HepG2 (cell line): ENCODE results near the gene GLIS2. TPM values are rescaled to one million over a fixed set of nuclear protein-coding genes. Genes with fewer than 3 reads are reported as not detected.

Source experiments
- NCOA2 ChIP-seq: sonication (generic); formaldehyde crosslinking; IDR thresholded peaks from 2 replicates; pipeline ENCODE4 v1.8.0; 2022; ENCODE audit warnings: inconsistent platforms
- polyA plus RNA-seq, 8 experiments: library from polyadenylated mRNA; depleted of rRNA in 3 of 8; stranded (reverse) in 7 of 8; unstranded in 1 of 8; fragments of >200 nt; fragmentation: Illumina TruSeq in 4 of 8; extraction: Trizol in 4 of 8; gene quantifications; 2 replicates each; pipeline versions ENCODE4 v1.2.1 to v1.2.3, GENCODE V29; 2011 to 2016; ENCODE audit warnings: low read depth in 4 of 8, missing spikeins in 1 of 8, mixed read lengths in 1 of 8; ENCODE audit not compliant: insufficient read depth in 1 of 8
- total RNA-seq, 5 experiments: library from RNA; depleted of rRNA; stranded (reverse); fragments of >200 nt; fragmentation: Illumina TruSeq; extraction: Trizol; gene quantifications; 2 replicates each; pipeline ENCODE4 v1.2.3, GENCODE V29; 2016; ENCODE audit warnings: low read depth in 1 of 5
- TF ChIP-seq, protein P1 (sequence below): sonication (generic); formaldehyde crosslinking; IDR thresholded peaks from 2 replicates; pipeline ENCODE4 v1.4.0; 2020; ENCODE audit warnings: missing genetic modification reagents
- TF ChIP-seq, protein P2 (sequence below): sonication (generic); formaldehyde crosslinking; IDR thresholded peaks from 2 replicates; pipeline ENCODE4 v1.5.1; 2020; ENCODE audit warnings: missing genetic modification reagents, mild to moderate bottlenecking, borderline replicate concordance
- TF ChIP-seq, protein P3 (sequence below): IDR thresholded peaks from 2 replicates; pipeline ENCODE4 v1.6.1; 2016; ENCODE audit warnings: low read depth
- TF ChIP-seq, protein P4 (sequence below): sonication (generic); formaldehyde crosslinking; IDR thresholded peaks from 2 replicates; pipeline ENCODE4 v1.4.0; 2020; ENCODE audit warnings: missing genetic modification reagents
- TF ChIP-seq, protein P5 (sequence below): sonication (generic); formaldehyde crosslinking; IDR thresholded peaks from 2 replicates; pipeline ENCODE4 v1.4.0; 2020; ENCODE audit warnings: mild to moderate bottlenecking, missing genetic modification reagents, borderline replicate concordance
- TF ChIP-seq, protein P6 (sequence below): sonication (generic); formaldehyde crosslinking; IDR thresholded peaks from 2 replicates; pipeline ENCODE4 v1.4.0; 2020; ENCODE audit warnings: mild to moderate bottlenecking, missing genetic modification reagents, borderline replicate concordance

Gene GLIS2
- total and polyA plus RNA-seq, 2 of the 13 experiments (the other 11 are each of a cell fraction or from before 2014, with no cell fraction given): 0.28 to 0.29 TPM

DNA sequence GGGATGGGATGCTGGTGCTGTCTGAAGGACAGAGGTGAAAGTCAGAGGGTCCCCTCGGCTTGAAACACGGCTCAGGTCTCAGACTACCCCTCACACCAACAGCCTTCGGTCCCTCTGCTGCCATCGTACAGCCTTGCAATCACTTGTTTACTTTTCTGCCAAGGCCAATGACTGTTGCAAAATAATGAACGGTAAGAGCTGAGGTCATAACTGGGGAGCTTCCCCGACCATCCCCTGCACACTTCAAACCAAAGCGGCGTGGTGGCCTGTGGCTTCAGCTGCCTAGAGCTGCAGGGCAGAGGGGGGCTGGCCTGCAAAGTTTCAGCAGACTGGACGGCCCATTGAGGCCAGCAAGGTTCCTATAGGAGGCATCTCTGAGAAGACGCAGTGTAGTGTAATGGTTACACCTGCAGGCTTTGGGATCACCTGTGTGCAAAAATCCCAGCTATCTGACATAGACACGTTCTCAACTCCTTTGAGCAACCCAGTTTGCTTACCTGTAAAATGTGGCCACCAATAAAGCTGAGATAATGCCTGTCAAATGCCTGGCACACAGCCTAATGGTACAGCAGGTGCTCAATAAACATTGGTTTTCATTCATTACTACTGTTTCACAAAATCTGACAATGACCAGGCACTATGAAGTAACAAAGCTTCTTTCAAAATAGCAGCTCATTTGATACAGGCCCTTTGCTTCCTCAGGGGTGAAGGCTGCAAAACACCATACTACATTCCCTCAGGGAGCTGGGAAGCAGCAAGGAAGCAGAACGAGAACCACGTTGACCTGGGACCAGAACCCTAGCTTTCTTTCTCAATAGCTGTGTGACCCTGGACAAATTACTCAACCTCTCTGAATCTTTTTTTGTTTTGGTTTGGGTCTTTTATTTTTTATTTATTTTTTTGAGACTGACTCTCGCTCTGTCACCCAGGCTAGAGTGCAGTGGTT lies 30.2 kb downstream of the GLIS2 start (continued):
- TF ChIP-seq, protein P1, sequence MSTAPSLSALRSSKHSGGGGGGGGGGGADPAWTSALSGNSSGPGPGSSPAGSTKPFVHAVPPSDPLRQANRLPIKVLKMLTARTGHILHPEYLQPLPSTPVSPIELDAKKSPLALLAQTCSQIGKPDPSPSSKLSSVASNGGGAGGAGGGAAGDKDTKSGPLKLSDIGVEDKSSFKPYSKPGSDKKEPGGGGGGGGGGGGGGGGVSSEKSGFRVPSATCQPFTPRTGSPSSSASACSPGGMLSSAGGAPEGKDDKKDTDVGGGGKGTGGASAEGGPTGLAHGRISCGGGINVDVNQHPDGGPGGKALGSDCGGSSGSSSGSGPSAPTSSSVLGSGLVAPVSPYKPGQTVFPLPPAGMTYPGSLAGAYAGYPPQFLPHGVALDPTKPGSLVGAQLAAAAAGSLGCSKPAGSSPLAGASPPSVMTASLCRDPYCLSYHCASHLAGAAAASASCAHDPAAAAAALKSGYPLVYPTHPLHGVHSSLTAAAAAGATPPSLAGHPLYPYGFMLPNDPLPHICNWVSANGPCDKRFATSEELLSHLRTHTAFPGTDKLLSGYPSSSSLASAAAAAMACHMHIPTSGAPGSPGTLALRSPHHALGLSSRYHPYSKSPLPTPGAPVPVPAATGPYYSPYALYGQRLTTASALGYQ (CRISPR knock-in tag): peak; percentile 75
- TF ChIP-seq, protein P2, sequence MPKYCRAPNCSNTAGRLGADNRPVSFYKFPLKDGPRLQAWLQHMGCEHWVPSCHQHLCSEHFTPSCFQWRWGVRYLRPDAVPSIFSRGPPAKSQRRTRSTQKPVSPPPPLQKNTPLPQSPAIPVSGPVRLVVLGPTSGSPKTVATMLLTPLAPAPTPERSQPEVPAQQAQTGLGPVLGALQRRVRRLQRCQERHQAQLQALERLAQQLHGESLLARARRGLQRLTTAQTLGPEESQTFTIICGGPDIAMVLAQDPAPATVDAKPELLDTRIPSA (CRISPR knock-in tag): no peak
- TF ChIP-seq, protein P3, sequence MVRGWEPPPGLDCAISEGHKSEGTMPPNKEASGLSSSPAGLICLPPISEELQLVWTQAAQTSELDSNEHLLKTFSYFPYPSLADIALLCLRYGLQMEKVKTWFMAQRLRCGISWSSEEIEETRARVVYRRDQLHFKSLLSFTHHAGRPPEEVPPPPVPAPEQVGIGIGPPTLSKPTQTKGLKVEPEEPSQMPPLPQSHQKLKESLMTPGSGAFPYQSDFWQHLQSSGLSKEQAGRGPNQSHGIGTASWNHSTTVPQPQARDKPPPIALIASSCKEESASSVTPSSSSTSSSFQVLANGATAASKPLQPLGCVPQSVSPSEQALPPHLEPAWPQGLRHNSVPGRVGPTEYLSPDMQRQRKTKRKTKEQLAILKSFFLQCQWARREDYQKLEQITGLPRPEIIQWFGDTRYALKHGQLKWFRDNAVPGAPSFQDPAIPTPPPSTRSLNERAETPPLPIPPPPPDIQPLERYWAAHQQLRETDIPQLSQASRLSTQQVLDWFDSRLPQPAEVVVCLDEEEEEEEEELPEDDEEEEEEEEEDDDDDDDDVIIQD (CRISPR knock-in tag): no peak
- TF ChIP-seq, protein P4, sequence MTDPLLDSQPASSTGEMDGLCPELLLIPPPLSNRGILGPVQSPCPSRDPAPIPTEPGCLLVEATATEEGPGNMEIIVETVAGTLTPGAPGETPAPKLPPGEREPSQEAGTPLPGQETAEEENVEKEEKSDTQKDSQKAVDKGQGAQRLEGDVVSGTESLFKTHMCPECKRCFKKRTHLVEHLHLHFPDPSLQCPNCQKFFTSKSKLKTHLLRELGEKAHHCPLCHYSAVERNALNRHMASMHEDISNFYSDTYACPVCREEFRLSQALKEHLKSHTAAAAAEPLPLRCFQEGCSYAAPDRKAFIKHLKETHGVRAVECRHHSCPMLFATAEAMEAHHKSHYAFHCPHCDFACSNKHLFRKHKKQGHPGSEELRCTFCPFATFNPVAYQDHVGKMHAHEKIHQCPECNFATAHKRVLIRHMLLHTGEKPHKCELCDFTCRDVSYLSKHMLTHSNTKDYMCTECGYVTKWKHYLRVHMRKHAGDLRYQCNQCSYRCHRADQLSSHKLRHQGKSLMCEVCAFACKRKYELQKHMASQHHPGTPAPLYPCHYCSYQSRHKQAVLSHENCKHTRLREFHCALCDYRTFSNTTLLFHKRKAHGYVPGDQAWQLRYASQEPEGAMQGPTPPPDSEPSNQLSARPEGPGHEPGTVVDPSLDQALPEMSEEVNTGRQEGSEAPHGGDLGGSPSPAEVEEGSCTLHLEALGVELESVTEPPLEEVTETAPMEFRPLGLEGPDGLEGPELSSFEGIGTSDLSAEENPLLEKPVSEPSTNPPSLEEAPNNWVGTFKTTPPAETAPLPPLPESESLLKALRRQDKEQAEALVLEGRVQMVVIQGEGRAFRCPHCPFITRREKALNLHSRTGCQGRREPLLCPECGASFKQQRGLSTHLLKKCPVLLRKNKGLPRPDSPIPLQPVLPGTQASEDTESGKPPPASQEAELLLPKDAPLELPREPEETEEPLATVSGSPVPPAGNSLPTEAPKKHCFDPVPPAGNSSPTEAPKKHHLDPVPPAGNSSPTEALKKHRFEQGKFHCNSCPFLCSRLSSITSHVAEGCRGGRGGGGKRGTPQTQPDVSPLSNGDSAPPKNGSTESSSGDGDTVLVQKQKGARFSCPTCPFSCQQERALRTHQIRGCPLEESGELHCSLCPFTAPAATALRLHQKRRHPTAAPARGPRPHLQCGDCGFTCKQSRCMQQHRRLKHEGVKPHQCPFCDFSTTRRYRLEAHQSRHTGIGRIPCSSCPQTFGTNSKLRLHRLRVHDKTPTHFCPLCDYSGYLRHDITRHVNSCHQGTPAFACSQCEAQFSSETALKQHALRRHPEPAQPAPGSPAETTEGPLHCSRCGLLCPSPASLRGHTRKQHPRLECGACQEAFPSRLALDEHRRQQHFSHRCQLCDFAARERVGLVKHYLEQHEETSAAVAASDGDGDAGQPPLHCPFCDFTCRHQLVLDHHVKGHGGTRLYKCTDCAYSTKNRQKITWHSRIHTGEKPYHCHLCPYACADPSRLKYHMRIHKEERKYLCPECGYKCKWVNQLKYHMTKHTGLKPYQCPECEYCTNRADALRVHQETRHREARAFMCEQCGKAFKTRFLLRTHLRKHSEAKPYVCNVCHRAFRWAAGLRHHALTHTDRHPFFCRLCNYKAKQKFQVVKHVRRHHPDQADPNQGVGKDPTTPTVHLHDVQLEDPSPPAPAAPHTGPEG (CRISPR knock-in tag): no peak
- TF ChIP-seq, protein P5, sequence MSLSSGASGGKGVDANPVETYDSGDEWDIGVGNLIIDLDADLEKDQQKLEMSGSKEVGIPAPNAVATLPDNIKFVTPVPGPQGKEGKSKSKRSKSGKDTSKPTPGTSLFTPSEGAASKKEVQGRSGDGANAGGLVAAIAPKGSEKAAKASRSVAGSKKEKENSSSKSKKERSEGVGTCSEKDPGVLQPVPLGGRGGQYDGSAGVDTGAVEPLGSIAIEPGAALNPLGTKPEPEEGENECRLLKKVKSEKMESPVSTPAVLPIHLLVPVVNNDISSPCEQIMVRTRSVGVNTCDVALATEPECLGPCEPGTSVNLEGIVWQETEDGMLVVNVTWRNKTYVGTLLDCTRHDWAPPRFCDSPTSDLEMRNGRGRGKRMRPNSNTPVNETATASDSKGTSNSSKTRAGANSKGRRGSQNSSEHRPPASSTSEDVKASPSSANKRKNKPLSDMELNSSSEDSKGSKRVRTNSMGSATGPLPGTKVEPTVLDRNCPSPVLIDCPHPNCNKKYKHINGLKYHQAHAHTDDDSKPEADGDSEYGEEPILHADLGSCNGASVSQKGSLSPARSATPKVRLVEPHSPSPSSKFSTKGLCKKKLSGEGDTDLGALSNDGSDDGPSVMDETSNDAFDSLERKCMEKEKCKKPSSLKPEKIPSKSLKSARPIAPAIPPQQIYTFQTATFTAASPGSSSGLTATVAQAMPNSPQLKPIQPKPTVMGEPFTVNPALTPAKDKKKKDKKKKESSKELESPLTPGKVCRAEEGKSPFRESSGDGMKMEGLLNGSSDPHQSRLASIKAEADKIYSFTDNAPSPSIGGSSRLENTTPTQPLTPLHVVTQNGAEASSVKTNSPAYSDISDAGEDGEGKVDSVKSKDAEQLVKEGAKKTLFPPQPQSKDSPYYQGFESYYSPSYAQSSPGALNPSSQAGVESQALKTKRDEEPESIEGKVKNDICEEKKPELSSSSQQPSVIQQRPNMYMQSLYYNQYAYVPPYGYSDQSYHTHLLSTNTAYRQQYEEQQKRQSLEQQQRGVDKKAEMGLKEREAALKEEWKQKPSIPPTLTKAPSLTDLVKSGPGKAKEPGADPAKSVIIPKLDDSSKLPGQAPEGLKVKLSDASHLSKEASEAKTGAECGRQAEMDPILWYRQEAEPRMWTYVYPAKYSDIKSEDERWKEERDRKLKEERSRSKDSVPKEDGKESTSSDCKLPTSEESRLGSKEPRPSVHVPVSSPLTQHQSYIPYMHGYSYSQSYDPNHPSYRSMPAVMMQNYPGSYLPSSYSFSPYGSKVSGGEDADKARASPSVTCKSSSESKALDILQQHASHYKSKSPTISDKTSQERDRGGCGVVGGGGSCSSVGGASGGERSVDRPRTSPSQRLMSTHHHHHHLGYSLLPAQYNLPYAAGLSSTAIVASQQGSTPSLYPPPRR (CRISPR knock-in tag): peak; percentile 58; the same call in 1 of the 2 replicates
- peak; percentile 90 for TF ChIP-seq NCOA2 (CRISPR knock-in tag)
- TF ChIP-seq, protein P6, sequence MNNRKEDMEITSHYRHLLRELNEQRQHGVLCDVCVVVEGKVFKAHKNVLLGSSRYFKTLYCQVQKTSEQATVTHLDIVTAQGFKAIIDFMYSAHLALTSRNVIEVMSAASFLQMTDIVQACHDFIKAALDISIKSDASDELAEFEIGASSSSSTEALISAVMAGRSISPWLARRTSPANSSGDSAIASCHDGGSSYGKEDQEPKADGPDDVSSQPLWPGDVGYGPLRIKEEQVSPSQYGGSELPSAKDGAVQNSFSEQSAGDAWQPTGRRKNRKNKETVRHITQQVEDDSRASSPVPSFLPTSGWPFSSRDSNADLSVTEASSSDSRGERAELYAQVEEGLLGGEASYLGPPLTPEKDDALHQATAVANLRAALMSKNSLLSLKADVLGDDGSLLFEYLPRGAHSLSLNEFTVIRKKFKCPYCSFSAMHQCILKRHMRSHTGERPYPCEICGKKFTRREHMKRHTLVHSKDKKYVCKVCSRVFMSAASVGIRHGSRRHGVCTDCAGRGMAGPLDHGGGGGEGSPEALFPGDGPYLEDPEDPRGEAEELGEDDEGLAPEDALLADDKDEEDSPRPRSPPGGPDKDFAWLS (CRISPR knock-in tag): no peak
